Osteoblast (primary cell): ENCODE results near the gene BTN2A1. TPM values are rescaled to one million over a fixed set of nuclear protein-coding genes. Genes with fewer than 3 reads are reported as not detected.

ENCODE experiments used
- DNase-seq: peaks from one replicate; pipeline ENCODE4 v3.0.0; 2011; ENCODE audit warnings: low spot score, mixed read lengths; ENCODE audit not compliant: insufficient read length; ENCODE audit errors: missing footprints
- H2AFZ ChIP-seq: 2 replicates; pipeline ENCODE4 v1.6.0; 2011; ENCODE audit warnings: mild to moderate bottlenecking, low read length
- H3K27ac ChIP-seq: 2 replicates; pipeline ENCODE4 v1.5.1; 2011; ENCODE audit warnings: mild to moderate bottlenecking, low read depth, low read length, moderate library complexity
- H3K27me3 ChIP-seq: 2 replicates; pipeline ENCODE4 v1.6.0; 2012; ENCODE audit warnings: mild to moderate bottlenecking, control low read depth, inconsistent platforms, low read length, moderate library complexity; ENCODE audit not compliant: insufficient read depth
- H3K36me3 ChIP-seq: 2 replicates; pipeline ENCODE4 v1.5.1; 2011; ENCODE audit warnings: mild to moderate bottlenecking, low read length, control low read depth, moderate library complexity; ENCODE audit not compliant: insufficient read depth
- H3K4me1 ChIP-seq: 2 replicates; pipeline ENCODE4 v1.5.1; 2011; ENCODE audit warnings: mild to moderate bottlenecking, low read length, control low read depth, moderate library complexity; ENCODE audit not compliant: insufficient read depth
- H3K4me2 ChIP-seq: 2 replicates; pipeline ENCODE4 v1.6.0; 2011; ENCODE audit warnings: mild to moderate bottlenecking, low read length; ENCODE audit not compliant: insufficient read depth
- H3K4me3 ChIP-seq: fragments of 200-600 bp; sonication (generic); 3 replicates; pipeline ENCODE4 v1.5.1; 2012; ENCODE audit warnings: mild to moderate bottlenecking, low read length, inconsistent platforms; ENCODE audit not compliant: insufficient read depth
- H3K79me2 ChIP-seq: 2 replicates; pipeline ENCODE4 v1.6.0; 2012; ENCODE audit warnings: mild to moderate bottlenecking, low read length, control low read depth, inconsistent platforms; ENCODE audit not compliant: insufficient read depth
- H3K9me3 ChIP-seq: 2 replicates; pipeline ENCODE4 v1.5.1; 2011; ENCODE audit warnings: low read depth, low read length, control low read depth
- H4K20me1 ChIP-seq: 2 replicates; pipeline ENCODE4 v1.6.0; 2012; ENCODE audit warnings: mild to moderate bottlenecking, low read length, control low read depth; ENCODE audit not compliant: insufficient read depth
- total RNA-seq: library from RNA; depleted of rRNA; stranded (reverse); fragments of >200 nt; gene quantifications from 2 replicates; pipeline ENCODE4 v1.2.3, GENCODE V29; 2012
- TF ChIP-seq, protein P1 (sequence below): IDR thresholded peaks from 2 replicates; pipeline ENCODE4 v1.5.1; 2011; ENCODE audit warnings: mild to moderate bottlenecking, low read depth, low read length, moderate library complexity; ENCODE audit errors: extremely low read depth

The BTN2A1 gene
- total RNA-seq, 1 donor: 10.5 TPM

DNA sequence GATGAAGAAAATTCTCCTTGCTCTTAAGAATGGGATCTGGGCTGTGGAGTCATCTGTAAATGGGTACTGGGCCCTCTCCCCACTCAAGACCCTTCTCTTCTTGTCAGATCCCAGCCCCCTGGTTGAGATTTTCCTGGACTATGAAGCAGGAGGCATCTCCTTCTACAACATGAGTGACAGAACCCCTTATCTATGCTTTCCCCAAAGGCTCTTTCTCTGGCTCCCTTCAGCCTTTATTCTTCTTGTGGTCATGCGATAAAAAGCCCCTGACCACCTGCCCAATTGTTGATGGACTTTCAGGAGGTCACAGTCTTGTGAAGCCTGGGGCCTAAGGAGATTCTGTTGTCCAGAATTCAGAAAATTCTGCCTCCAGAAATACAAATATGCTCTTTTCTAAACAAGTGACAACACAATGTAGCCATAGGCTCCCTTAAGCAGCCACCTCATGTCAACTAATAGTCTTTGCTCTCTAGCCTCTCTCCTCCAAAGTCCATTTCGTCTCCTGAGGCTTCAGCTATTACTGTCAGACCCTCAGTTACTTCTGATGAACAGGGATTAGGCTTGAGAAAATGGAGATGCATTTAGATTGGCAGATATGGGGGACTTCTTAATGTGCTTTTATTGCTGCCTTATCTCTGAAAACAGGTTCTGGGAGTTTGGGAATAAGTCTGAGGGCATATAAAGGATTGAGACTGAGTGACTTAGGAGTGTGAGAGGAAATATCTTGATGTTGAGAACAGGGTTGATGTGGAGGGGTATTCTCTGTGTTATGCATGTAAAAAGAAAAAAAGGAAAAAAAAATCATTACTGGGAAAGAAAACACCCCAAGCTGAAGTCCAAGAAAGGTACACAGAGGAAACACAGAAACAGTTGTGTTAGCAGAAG is 20.6 kb downstream of the BTN2A1 start:
- Histone ChIP-seq H2AFZ (no peak overlapping the region), H3K79me2 (peaks cover 2% of the 10 kb centered on the region), H3K27me3 (no peaks in the 10 kb centered on the region), H3K36me3 (no peaks in the 10 kb centered on the region), H3K9me3 (no peaks in the 10 kb centered on the region), H3K4me2 (no peak overlapping the region), H3K27ac (no peak overlapping the region), H3K4me3 (no peak overlapping the region), H4K20me1 (no peaks in the 10 kb centered on the region), H3K4me1 (peaks cover 15% of the 10 kb centered on the region)
- DNase-seq: no peak
- TF ChIP-seq, protein P1, sequence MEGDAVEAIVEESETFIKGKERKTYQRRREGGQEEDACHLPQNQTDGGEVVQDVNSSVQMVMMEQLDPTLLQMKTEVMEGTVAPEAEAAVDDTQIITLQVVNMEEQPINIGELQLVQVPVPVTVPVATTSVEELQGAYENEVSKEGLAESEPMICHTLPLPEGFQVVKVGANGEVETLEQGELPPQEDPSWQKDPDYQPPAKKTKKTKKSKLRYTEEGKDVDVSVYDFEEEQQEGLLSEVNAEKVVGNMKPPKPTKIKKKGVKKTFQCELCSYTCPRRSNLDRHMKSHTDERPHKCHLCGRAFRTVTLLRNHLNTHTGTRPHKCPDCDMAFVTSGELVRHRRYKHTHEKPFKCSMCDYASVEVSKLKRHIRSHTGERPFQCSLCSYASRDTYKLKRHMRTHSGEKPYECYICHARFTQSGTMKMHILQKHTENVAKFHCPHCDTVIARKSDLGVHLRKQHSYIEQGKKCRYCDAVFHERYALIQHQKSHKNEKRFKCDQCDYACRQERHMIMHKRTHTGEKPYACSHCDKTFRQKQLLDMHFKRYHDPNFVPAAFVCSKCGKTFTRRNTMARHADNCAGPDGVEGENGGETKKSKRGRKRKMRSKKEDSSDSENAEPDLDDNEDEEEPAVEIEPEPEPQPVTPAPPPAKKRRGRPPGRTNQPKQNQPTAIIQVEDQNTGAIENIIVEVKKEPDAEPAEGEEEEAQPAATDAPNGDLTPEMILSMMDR: no peak

DNA sequence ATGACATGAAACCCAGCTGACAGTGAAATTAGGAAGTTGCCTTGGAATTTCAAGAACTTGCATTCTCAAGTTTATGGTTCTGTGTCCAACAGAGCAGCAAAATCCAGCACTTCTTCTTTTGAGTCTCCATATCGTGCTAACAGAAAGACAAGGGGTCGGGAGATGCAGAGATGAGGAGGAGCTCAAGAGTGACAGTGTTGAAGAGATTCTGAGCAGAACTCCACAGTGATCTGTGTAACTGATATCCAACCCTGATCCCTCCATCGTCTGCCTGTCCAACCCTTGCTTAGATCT is 21.2 kb downstream of the BTN2A1 start:
- TF ChIP-seq, protein P1: no peak
- Histone ChIP-seq H3K36me3 (no peaks in the 10 kb centered on the region), H3K4me2 (no peak overlapping the region), H4K20me1 (no peaks in the 10 kb centered on the region), H3K27ac (no peak overlapping the region), H3K4me3 (no peak overlapping the region), H3K79me2 (peaks cover 2% of the 10 kb centered on the region), H2AFZ (peak overlapping the region; percentile 62), H3K9me3 (no peaks in the 10 kb centered on the region), H3K27me3 (no peaks in the 10 kb centered on the region), H3K4me1 (peaks cover 15% of the 10 kb centered on the region)
- DNase-seq: no peak

DNA sequence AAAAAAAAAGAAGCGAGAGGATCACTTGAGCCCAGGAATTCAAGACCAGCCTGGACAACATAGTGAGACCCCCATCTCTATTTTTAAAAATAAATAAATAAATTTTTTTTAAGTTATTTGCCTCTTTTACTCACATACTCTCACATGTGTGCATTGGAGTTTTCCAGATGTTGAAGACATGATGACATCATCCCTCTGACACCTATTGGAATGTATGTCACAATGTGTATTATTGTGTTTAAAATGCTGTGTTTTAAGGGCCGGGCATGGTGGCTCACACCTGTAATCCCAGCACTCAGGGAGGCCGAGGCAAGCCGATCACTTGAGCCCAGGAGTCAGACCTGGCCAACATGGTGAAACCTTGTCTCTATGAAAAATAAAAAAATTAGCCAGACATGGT is 24.6 kb downstream of the BTN2A1 start:
- Histone ChIP-seq H3K4me1 (no peaks in the 10 kb centered on the region), H3K79me2 (no peaks in the 10 kb centered on the region), H3K4me2 (no peak overlapping the region), H3K36me3 (no peaks in the 10 kb centered on the region), H4K20me1 (no peaks in the 10 kb centered on the region), H3K27ac (no peak overlapping the region), H3K4me3 (no peak overlapping the region), H3K9me3 (no peaks in the 10 kb centered on the region), H2AFZ (no peak overlapping the region), H3K27me3 (no peaks in the 10 kb centered on the region)
- TF ChIP-seq, protein P1: no peak
- DNase-seq: no peak

DNA sequence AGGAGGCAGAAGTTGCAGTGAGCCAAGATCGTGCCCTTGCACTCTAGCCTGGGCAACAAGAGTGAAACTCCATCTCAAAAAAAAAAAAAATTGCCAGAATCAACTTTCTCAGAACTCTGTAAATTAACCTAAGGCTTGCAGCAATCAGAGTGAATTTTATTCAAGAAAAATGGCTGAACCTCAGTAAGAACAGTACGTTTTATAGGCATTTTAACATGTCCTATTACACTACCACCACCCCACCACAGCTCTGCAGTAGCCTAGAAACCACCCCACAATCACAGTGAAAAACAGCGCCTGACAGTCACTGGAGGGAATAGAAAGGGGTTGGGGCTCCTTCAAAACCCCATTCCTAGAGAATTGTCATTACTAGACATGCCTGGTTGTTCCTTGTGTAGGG is 26.0 kb downstream of the BTN2A1 start:
- Histone ChIP-seq H3K36me3 (no peaks in the 10 kb centered on the region), H4K20me1 (no peaks in the 10 kb centered on the region), H3K27me3 (no peaks in the 10 kb centered on the region), H3K4me3 (no peak overlapping the region), H2AFZ (no peak overlapping the region), H3K4me1 (no peaks in the 10 kb centered on the region), H3K27ac (no peak overlapping the region), H3K9me3 (no peaks in the 10 kb centered on the region), H3K4me2 (no peak overlapping the region), H3K79me2 (no peaks in the 10 kb centered on the region)
- no peak for DNase-seq
- TF ChIP-seq, protein P1: no peak
